ENCODE results near the gene XG. TPM values are rescaled to one million over a fixed set of nuclear protein-coding genes. Genes with fewer than 3 reads are reported as not detected.

Gene XG
- total and polyA plus RNA-seq, 4 donors: 0.21 to 0.71 (median 0.39) TPM

- no peak overlapping the region for H3K4me3 ChIP-seq
- H3K9ac ChIP-seq (ENCODE audit: insufficient read depth in 1 of 2, low read length in 2 of 2): no peak overlapping the region
- peaks cover 0 to 9% (median 0%) of the 10 kb centered on the region in 3 donors for H3K27me3 ChIP-seq (ENCODE audit: control insufficient read depth in 3 of 3, insufficient read depth in 3 of 3, low read length in 2 of 3)
- no peaks in the 10 kb centered on the region for H3K4me1 ChIP-seq (ENCODE audit: control insufficient read depth in 5 of 5, insufficient read depth in 5 of 5, low read length in 5 of 5)
- peaks cover 10 to 33% (median 25%) of the 10 kb centered on the region in 4 donors for H3K36me3 ChIP-seq (ENCODE audit: control insufficient read depth in 4 of 4, insufficient read depth in 4 of 4, low read length in 4 of 4)
- H3K27ac ChIP-seq (ENCODE audit: low read depth in 1 of 2, low read length in 1 of 2): no peak overlapping the region
- ATAC-seq (ENCODE audit: insufficient read depth, low FRiP score) (no peak), DNase-seq (no peak)
- no peaks in the 10 kb centered on the region for H3K9me3 ChIP-seq (ENCODE audit: control insufficient read depth in 4 of 4, insufficient read depth in 3 of 4, low read length in 3 of 4)
- TF ChIP-seq CTCF (IDR thresholded peaks at IDR 0.05; ENCODE audit: control extremely low read depth, extremely low read depth): no peak
- 44 to 76% methylated on average over 4 to 5 of the region's 5 CpGs for WGBS, 2 donors
Observed at GRCh38 chrX:2717312-2717711, 34.5 kb upstream of the XG start.

GRCh38 chrX:2718821-2719220 lies 33.0 kb upstream of the XG start:
- DNase-seq (no peak), ATAC-seq (ENCODE audit: insufficient read depth, low FRiP score) (no peak)
- no peak for TF ChIP-seq CTCF (IDR thresholded peaks at IDR 0.05; ENCODE audit: control extremely low read depth, extremely low read depth)
- no peak overlapping the region for H3K4me3 ChIP-seq
- H3K9me3 ChIP-seq (ENCODE audit: control insufficient read depth in 4 of 4, insufficient read depth in 3 of 4, low read length in 3 of 4): no peaks in the 10 kb centered on the region
- no peaks in the 10 kb centered on the region for H3K4me1 ChIP-seq (ENCODE audit: control insufficient read depth in 5 of 5, insufficient read depth in 5 of 5, low read length in 5 of 5)
- peaks cover 16 to 36% (median 30%) of the 10 kb centered on the region in 4 donors for H3K36me3 ChIP-seq (ENCODE audit: control insufficient read depth in 4 of 4, insufficient read depth in 4 of 4, low read length in 4 of 4)
- H3K27ac ChIP-seq (ENCODE audit: low read depth in 1 of 2, low read length in 1 of 2): no peak overlapping the region
- WGBS, 2 donors: 94 to 95% methylated on average over 2 of the region's 2 CpGs
- peaks cover 0 to 2% (median 0%) of the 10 kb centered on the region in 3 donors for H3K27me3 ChIP-seq (ENCODE audit: control insufficient read depth in 3 of 3, insufficient read depth in 3 of 3, low read length in 2 of 3)
- no peak overlapping the region for H3K9ac ChIP-seq (ENCODE audit: insufficient read depth in 1 of 2, low read length in 2 of 2)

- DNase-seq (no peak), ATAC-seq (ENCODE audit: insufficient read depth, low FRiP score) (no peak)
- H3K9me3 ChIP-seq (ENCODE audit: control insufficient read depth in 4 of 4, insufficient read depth in 3 of 4, low read length in 3 of 4): no peaks in the 10 kb centered on the region
- H3K4me1 ChIP-seq (ENCODE audit: control insufficient read depth in 5 of 5, insufficient read depth in 5 of 5, low read length in 5 of 5): no peaks in the 10 kb centered on the region
- no peak overlapping the region for H3K4me3 ChIP-seq
- no peak overlapping the region for H3K27ac ChIP-seq (ENCODE audit: low read depth in 1 of 2, low read length in 1 of 2)
- 96 to 97% methylated on average over 10 of the region's 10 CpGs for WGBS, 2 donors
- no peak overlapping the region for H3K9ac ChIP-seq (ENCODE audit: insufficient read depth in 1 of 2, low read length in 2 of 2)
- H3K36me3 ChIP-seq (ENCODE audit: control insufficient read depth in 4 of 4, insufficient read depth in 4 of 4, low read length in 4 of 4): peaks cover 14 to 38% (median 31%) of the 10 kb centered on the region in 4 donors
- peaks cover 0 to 2% (median 0%) of the 10 kb centered on the region in 3 donors for H3K27me3 ChIP-seq (ENCODE audit: control insufficient read depth in 3 of 3, insufficient read depth in 3 of 3, low read length in 2 of 3)
- no peak for TF ChIP-seq CTCF (IDR thresholded peaks at IDR 0.05; ENCODE audit: control extremely low read depth, extremely low read depth)
Observed at GRCh38 chrX:2719774-2720447, 31.9 kb upstream of the XG start.

All from lung (tissue), 12 donors.